ENCODE data around the gene EIF4A3. TPM values are rescaled to one million over a fixed set of nuclear protein-coding genes. Genes with fewer than 3 reads are reported as not detected.

The EIF4A3 gene
- total RNA-seq, 3 donors from 2014 or later (not counting 1 experiment from before 2014, with no cell fraction given): 86.2 to 88.6 (median 88.0) TPM

DNA sequence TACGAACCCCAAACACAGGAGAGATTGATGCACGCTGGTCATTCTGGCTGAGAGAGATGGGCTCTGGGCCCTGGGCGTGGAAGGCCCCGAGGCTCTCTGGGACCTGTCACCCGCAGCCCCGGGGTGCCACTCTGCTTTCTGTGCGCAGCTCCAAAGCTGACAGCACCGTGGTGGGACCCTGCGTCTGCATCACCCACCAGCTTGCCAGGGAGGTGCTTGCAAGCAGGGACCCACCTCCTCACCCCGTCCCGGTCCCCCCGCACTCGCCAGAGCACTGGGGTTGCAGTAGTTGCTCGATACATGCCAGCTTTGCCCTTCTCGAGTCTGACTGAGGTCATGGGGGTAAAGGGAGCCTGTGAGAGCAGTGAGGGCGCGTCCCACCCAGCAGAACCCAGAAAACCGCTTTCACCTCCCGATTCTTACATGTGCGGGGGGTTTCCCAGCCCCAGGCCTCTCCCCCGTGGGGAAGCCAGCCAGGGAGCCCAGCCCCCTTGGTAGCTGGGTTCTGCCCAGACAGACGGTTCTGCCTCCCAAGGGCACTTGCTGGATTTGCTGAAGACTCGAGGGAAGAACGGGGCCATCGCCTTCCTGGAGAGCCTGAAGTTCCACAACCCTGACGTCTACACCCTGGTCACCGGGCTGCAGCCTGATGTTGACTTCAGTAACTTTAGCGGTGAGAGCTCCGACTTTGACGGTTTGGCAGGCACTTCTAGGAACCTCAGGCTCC, 35.4 kb upstream of the EIF4A3 start:
- Mint-ChIP-seq H3K27ac (no peak overlapping the region), H3K9me3 (no peaks in the 10 kb centered on the region), H3K36me3 (no peaks in the 10 kb centered on the region), H3K27me3 (ENCODE audit: low read depth in 2 of 2) (peaks cover 0 to 2% of the 10 kb centered on the region in 2 donors), H3K4me1 (no peaks in the 10 kb centered on the region), H3K4me3 (no peak overlapping the region)
- no peaks in the 10 kb centered on the region for H3K9me3 ChIP-seq (ENCODE audit: control insufficient read depth, insufficient read depth, low read length)
- H3K36me3 ChIP-seq (ENCODE audit: control insufficient read depth, insufficient read depth, low read length): no peaks in the 10 kb centered on the region
- H3K4me1 ChIP-seq (ENCODE audit: control insufficient read depth, insufficient read depth, low read length): no peaks in the 10 kb centered on the region
- H3K4me3 ChIP-seq (ENCODE audit: low read length): no peak overlapping the region
- no peak for ATAC-seq
- DNase-seq: no peak
- no peaks in the 10 kb centered on the region for H3K27me3 ChIP-seq (ENCODE audit: control insufficient read depth, insufficient read depth, low read length)
- TF ChIP-seq, protein P1, sequence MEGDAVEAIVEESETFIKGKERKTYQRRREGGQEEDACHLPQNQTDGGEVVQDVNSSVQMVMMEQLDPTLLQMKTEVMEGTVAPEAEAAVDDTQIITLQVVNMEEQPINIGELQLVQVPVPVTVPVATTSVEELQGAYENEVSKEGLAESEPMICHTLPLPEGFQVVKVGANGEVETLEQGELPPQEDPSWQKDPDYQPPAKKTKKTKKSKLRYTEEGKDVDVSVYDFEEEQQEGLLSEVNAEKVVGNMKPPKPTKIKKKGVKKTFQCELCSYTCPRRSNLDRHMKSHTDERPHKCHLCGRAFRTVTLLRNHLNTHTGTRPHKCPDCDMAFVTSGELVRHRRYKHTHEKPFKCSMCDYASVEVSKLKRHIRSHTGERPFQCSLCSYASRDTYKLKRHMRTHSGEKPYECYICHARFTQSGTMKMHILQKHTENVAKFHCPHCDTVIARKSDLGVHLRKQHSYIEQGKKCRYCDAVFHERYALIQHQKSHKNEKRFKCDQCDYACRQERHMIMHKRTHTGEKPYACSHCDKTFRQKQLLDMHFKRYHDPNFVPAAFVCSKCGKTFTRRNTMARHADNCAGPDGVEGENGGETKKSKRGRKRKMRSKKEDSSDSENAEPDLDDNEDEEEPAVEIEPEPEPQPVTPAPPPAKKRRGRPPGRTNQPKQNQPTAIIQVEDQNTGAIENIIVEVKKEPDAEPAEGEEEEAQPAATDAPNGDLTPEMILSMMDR (IDR thresholded peaks at IDR 0.05): no peak
- intact Hi-C loops (cut with micrococcal nuclease): no loop called here
- 89% methylated on average over 30 of the region's 30 CpGs for WGBS (ENCODE audit: insufficient coverage)
- no peak overlapping the region for H3K27ac ChIP-seq (ENCODE audit: low read length)

DNA sequence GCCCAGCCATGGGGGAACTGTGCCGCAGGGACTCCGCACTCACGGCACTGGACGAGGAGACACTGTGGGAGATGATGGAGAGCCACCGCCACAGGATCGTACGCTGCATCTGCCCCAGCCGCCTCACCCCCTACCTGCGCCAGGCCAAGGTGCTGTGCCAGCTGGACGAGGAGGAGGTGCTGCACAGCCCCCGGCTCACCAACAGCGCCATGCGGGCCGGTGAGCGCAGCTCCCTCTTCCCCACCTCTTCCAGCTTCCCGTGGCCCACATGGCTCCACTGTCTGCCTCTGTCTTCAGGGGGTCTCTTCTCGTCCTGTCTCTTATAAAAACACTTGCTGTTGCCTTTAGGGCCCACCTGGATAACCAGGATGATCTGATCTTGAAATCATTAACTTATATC, 34.5 kb upstream of the EIF4A3 start:
- no peaks in the 10 kb centered on the region for H3K36me3 Mint-ChIP-seq
- Histone ChIP-seq H3K36me3 (ENCODE audit: control insufficient read depth, insufficient read depth, low read length) (no peaks in the 10 kb centered on the region), H3K27me3 (ENCODE audit: control insufficient read depth, insufficient read depth, low read length) (no peaks in the 10 kb centered on the region), H3K4me1 (ENCODE audit: control insufficient read depth, insufficient read depth, low read length) (no peaks in the 10 kb centered on the region), H3K4me3 (ENCODE audit: low read length) (no peak overlapping the region), H3K27ac (ENCODE audit: low read length) (no peak overlapping the region), H3K9me3 (ENCODE audit: control insufficient read depth, insufficient read depth, low read length) (no peaks in the 10 kb centered on the region)
- WGBS (ENCODE audit: insufficient coverage): 92% methylated on average over 17 of the region's 17 CpGs
- no peaks in the 10 kb centered on the region for H3K4me1 Mint-ChIP-seq
- peaks cover 0 to 2% of the 10 kb centered on the region in 2 donors for H3K27me3 Mint-ChIP-seq (ENCODE audit: low read depth in 2 of 2)
- ATAC-seq (no peak), DNase-seq (no peak)
- intact Hi-C loops (cut with micrococcal nuclease): no loop called here
- H3K9me3 Mint-ChIP-seq: no peaks in the 10 kb centered on the region
- H3K27ac Mint-ChIP-seq: no peak overlapping the region
- H3K4me3 Mint-ChIP-seq: no peak overlapping the region
- TF ChIP-seq, protein P1 (IDR thresholded peaks at IDR 0.05): no peak

DNA sequence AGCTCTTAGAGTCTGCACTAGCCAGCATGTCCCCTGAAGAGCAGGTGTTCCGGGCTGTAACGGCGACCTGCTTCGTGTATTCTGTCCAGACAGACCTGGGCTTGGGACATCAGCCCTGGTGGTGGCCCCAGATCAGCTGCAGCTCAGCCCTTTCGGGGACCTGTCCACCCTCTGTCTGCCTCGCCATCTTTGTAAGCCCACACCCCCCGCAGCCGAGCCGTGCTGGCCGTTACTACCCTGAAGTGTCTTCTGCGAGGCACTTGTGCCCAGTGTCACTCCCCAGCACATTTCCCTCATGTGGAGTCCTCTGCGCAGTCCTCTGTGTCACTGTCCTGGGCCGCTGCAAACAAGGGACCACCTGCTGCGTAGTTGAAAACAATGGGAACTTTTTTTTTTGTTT, 33.3 kb upstream of the EIF4A3 start:
- TF ChIP-seq, protein P1 (IDR thresholded peaks at IDR 0.05): no peak
- ATAC-seq (no peak), DNase-seq (no peak)
- Mint-ChIP-seq H3K36me3 (no peaks in the 10 kb centered on the region), H3K9me3 (no peaks in the 10 kb centered on the region), H3K27me3 (ENCODE audit: low read depth in 2 of 2) (peaks cover 0 to 4% of the 10 kb centered on the region in 2 donors), H3K4me1 (no peaks in the 10 kb centered on the region), H3K27ac (no peak overlapping the region), H3K4me3 (no peak overlapping the region)
- Histone ChIP-seq H3K4me3 (ENCODE audit: low read length) (no peak overlapping the region), H3K9me3 (ENCODE audit: control insufficient read depth, insufficient read depth, low read length) (no peaks in the 10 kb centered on the region), H3K27ac (ENCODE audit: low read length) (no peak overlapping the region), H3K4me1 (ENCODE audit: control insufficient read depth, insufficient read depth, low read length) (no peaks in the 10 kb centered on the region), H3K36me3 (ENCODE audit: control insufficient read depth, insufficient read depth, low read length) (no peaks in the 10 kb centered on the region), H3K27me3 (ENCODE audit: control insufficient read depth, insufficient read depth, low read length) (no peaks in the 10 kb centered on the region)
- intact Hi-C loops (cut with micrococcal nuclease): no loop called here
- 89% methylated on average over 14 of the region's 14 CpGs for WGBS (ENCODE audit: insufficient coverage)
